Measurements from ENCODE around the gene CRB3. TPM values are rescaled to one million over a fixed set of nuclear protein-coding genes. Genes with fewer than 3 reads are reported as not detected.

CRB3 gene
- total RNA-seq, 1 donor from 2014 or later = not detected

Small RNAs within 50 kb of the gene (microRNA-seq; reads per million reads assigned to microRNA genes)
- gene MIR3940 = 0.94 reads per million

Other genes with a start within 250 kb of the CRB3 start
- gene MLLT1, start 184.3 kb upstream of the CRB3 start, total RNA-seq = 36.0 TPM
- gene ACER1, start 130.7 kb upstream of the CRB3 start, total RNA-seq = not detected
- 72.3 TPM for gene CLPP, start 102.7 kb upstream of the CRB3 start, total RNA-seq
- 142 TPM for gene ALKBH7, start 91.5 kb upstream of the CRB3 start, total RNA-seq
- gene PSPN, start 88.3 kb upstream of the CRB3 start, total RNA-seq = 1.2 TPM
- 33.8 TPM for gene GTF2F1, start 71.1 kb upstream of the CRB3 start, total RNA-seq
- 81.9 TPM for gene KHSRP, start 39.5 kb upstream of the CRB3 start, total RNA-seq
- gene SLC25A41, start 30.5 kb upstream of the CRB3 start, total RNA-seq = 0.16 TPM
- gene SLC25A23, start 4.5 kb upstream of the CRB3 start, total RNA-seq = 116 TPM
- gene DENND1C, start 17.5 kb downstream of the CRB3 start, total RNA-seq = 1.2 TPM
- 3.3 TPM for gene TUBB4A, start 38.0 kb downstream of the CRB3 start, total RNA-seq
- 0.38 TPM for gene TNFSF9, start 66.8 kb downstream of the CRB3 start, total RNA-seq
- not detected for gene CD70, start 126.9 kb downstream of the CRB3 start, total RNA-seq
- gene TNFSF14, start 205.9 kb downstream of the CRB3 start, total RNA-seq = 0.30 TPM

Data from left ventricle myocardium inferior (tissue), 1 donor.